Measurements from ENCODE around the gene ZBTB46. TPM values are rescaled to one million over a fixed set of nuclear protein-coding genes. Genes with fewer than 3 reads are reported as not detected.

The ZBTB46 gene
- total RNA-seq, 1 donor from 2014 or later, result 0.84 TPM

GRCh38 chr20:63837479-63837878, 6.4 kb upstream of the ZBTB46 start:
- H3K4me1 Mint-ChIP-seq, result peaks cover 7% of the 10 kb centered on the region
- intact Hi-C loops (cut with micrococcal nuclease), result no loop called here
- no peak overlapping the region for H3K4me3 Mint-ChIP-seq
- DNase-seq, result no peak
- peaks cover 27% of the 10 kb centered on the region for H3K27me3 Mint-ChIP-seq
- H3K27ac Mint-ChIP-seq, result no peak overlapping the region
- H3K9me3 Mint-ChIP-seq, result no peaks in the 10 kb centered on the region
- no peaks in the 10 kb centered on the region for H3K36me3 Mint-ChIP-seq (ENCODE audit: low read depth)

GRCh38 chr20:63836458-63837344, 5.6 kb upstream of the ZBTB46 start:
- Mint-ChIP-seq H3K9me3 (no peaks in the 10 kb centered on the region), H3K27ac (no peak overlapping the region), H3K36me3 (ENCODE audit: low read depth) (no peaks in the 10 kb centered on the region), H3K4me1 (peaks cover 4% of the 10 kb centered on the region), H3K27me3 (peaks cover 25% of the 10 kb centered on the region), H3K4me3 (no peak overlapping the region)
- intact Hi-C loops (cut with micrococcal nuclease), result no loop called here
- no peak for DNase-seq

DNA sequence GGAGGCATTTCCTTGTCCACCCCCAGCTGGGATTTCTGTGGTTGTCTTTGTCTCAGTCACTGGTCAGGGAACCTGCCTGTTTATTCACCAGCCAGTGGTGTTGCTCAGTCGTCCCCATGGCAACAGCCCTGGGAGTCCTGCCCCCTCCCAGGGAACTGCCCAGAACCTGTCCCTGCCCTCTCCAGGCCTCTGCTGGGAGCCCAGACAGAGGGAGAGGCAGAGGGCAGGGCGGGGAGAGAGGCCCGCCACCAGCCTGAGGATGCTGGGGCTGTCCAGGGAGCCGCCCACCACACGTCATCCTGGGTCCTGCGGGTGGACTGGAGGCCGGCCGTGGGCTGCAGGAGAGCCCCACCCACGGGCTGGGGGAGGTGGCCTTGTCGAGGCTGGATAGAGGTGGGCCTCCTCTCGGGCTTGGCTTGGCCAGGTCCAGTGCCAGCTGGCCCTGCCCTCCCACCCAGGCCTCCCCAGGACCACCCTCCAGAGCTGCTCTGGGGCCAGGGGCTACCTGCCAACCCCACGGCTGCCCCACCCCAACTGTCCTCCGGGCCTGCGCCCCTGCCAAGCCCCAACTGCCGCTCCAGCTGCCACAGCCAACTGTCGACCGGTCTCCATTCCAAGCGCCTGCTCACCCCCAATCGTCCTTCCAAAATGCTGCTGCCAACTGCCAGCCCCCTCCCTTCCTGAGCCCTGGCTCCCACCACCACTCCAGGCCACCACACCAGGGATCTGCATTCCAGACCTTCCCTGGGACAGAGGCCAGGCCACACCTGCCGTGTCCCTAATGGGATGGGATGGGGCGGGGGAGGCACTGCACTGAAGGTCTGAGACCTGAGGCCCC, 4.2 kb upstream of the ZBTB46 start:
- DNase-seq, result no peak
- intact Hi-C loops (cut with micrococcal nuclease), result no loop called here
- H3K4me1 Mint-ChIP-seq, result peaks cover 4% of the 10 kb centered on the region
- no peaks in the 10 kb centered on the region for H3K9me3 Mint-ChIP-seq
- H3K27me3 Mint-ChIP-seq, result peaks cover 22% of the 10 kb centered on the region
- no peaks in the 10 kb centered on the region for H3K36me3 Mint-ChIP-seq (ENCODE audit: low read depth)
- H3K4me3 Mint-ChIP-seq, result no peak overlapping the region
- no peak overlapping the region for H3K27ac Mint-ChIP-seq

DNA sequence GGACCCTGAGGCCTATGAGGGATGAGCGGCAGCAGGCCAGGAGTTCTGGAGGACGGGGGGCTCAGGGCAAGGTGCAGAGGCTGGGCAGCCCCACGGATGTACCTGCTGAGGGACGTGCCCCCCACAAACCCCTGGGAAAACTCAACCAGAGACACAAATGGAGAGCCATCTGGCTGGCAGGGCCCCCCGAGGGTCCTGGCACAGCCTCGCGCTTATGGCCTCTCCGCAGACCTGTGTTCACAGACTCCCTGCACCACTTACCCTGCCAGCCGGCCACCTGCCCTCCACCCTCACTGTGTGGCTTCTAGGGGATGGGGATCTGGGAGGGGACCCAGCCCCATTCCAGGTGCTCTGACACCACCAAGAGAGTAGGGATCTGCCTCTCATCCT, 3.4 kb upstream of the ZBTB46 start:
- no peak for DNase-seq
- intact Hi-C loops (cut with micrococcal nuclease), result no loop called here
- Mint-ChIP-seq H3K27me3 (peaks cover 27% of the 10 kb centered on the region), H3K36me3 (ENCODE audit: low read depth) (no peaks in the 10 kb centered on the region), H3K27ac (no peak overlapping the region), H3K4me1 (peaks cover 10% of the 10 kb centered on the region), H3K4me3 (no peak overlapping the region), H3K9me3 (no peaks in the 10 kb centered on the region)

GRCh38 chr20:63833776-63834490, 2.9 kb upstream of the ZBTB46 start:
- intact Hi-C loops (cut with micrococcal nuclease), result no loop called here
- no peak overlapping the region for H3K27ac Mint-ChIP-seq
- H3K36me3 Mint-ChIP-seq (ENCODE audit: low read depth), result no peaks in the 10 kb centered on the region
- no peak overlapping the region for H3K4me3 Mint-ChIP-seq
- DNase-seq, result no peak
- H3K9me3 Mint-ChIP-seq, result no peaks in the 10 kb centered on the region
- peaks cover 33% of the 10 kb centered on the region for H3K27me3 Mint-ChIP-seq
- H3K4me1 Mint-ChIP-seq, result peaks cover 16% of the 10 kb centered on the region

DNA sequence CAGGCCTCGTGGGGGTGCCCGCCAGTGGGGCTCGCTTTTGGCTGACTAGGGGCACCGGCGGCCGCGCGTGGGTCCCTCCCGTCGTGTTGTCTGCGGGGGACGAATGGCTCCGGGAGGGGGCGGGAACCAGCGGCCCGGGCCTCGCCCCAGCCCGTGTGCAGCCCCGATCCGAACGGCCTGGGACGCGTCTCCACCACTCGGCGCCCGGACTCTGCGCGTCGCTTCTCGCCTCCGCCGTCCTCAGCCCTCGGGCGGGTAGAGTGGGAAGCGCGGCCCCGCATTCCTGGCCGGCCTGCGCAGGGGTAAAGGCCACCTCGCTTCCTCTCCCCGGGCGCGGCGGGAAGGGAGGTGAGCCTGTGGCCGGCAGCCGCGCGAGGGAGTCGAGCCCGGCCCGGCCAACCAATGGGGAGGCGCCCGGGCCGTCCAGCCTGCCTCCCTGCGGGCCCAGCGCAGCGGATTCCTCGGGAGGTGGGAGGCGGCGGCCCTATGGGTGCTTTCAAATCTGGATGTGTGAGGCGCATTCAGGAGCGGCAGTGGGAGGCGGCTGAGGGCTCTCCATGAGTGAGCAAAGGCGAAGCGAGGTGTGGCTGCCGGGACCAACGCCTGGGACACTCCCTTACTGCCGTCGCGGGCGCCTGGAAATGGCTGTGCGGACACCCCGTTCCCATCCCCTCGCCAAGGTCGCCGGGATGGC, 1.1 kb upstream of the ZBTB46 start:
- intact Hi-C loops (cut with micrococcal nuclease), result no loop called here
- H3K9me3 Mint-ChIP-seq, result no peaks in the 10 kb centered on the region
- peaks cover 40% of the 10 kb centered on the region for H3K27me3 Mint-ChIP-seq
- DNase-seq, result no peak
- H3K4me3 Mint-ChIP-seq, result peak overlapping the region; percentile 35
- H3K36me3 Mint-ChIP-seq (ENCODE audit: low read depth), result no peaks in the 10 kb centered on the region
- peaks cover 14% of the 10 kb centered on the region for H3K4me1 Mint-ChIP-seq
- H3K27ac Mint-ChIP-seq, result no peak overlapping the region

DNA sequence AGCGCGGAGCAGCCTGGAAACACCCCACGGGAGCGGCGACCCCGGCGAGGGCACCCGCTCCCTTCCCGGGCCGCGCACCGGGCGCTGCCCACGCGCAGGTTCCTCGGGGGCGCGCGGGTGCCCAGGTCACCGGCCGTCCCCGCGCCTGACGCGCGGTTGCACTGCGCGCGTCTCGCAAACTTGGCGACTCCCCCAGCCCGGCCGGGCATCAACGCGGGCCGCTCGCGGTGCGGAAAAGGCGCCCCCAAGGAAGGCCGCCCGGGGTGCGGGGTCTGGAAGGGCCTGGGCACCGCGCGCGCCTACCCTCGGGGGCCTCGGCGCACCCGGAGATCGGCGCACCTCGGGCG, 555 bp upstream of the ZBTB46 start:
- Mint-ChIP-seq H3K27me3 (peaks cover 43% of the 10 kb centered on the region), H3K4me3 (no peak overlapping the region), H3K27ac (no peak overlapping the region), H3K9me3 (no peaks in the 10 kb centered on the region), H3K36me3 (ENCODE audit: low read depth) (no peaks in the 10 kb centered on the region), H3K4me1 (peaks cover 14% of the 10 kb centered on the region)
- intact Hi-C loops (cut with micrococcal nuclease), result no loop called here
- DNase-seq, result peak; percentile 67

DNA sequence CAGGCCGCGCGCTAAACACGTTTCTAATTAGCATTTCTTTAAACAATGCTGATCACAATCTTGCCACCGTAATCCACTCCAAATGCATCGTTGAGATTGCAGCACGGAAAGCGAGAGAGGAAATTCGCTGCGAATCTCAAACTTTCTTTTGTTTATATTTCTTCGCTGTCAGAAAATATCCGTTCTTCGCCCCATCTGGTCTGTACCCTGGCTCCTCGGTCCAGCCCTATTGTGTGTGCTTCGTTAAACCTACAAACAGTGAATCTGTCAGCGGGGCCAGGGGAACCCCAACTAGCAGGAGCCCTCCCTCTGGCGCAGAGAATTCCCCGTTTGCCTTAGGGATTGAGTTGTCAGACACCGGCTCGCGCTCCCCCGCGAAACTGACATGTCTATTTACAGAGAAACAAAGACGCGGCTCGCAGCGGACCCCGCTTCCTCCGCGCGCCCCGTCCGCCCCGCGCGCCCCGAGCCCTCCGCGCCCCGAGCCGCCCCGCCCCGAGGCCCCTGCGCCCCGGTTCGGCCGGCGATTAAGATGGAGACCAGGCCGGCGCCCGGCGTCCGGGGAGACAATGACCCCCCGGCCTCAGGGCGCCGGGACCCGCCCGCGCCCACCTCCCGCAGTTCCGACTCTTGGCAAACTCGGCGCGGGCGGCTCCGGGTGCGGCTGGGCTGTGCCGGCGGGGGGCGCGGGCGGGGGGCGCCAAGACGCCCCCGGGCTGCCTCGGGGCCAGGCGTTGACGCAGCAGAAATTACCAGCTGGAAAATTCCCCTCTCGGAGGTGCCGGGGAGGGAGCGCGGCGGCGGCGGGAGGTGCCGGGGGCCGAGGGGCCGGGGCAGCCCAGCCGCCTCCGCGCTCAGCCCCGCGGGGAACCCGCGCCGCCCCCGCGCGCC, 874 bp downstream of the ZBTB46 start:
- peak; percentile 66 for DNase-seq
- Mint-ChIP-seq H3K27me3 (peaks cover 52% of the 10 kb centered on the region), H3K36me3 (ENCODE audit: low read depth) (no peaks in the 10 kb centered on the region), H3K4me1 (peaks cover 18% of the 10 kb centered on the region), H3K4me3 (peak overlapping the region; percentile 76), H3K27ac (peak overlapping the region; percentile 79), H3K9me3 (no peaks in the 10 kb centered on the region)
- intact Hi-C loops (cut with micrococcal nuclease), result no loop called here

GRCh38 chr20:63829603-63829944, 1.5 kb downstream of the ZBTB46 start:
- Mint-ChIP-seq H3K4me3 (peak overlapping the region; percentile 76), H3K36me3 (ENCODE audit: low read depth) (no peaks in the 10 kb centered on the region), H3K27me3 (peaks cover 52% of the 10 kb centered on the region), H3K27ac (peak overlapping the region; percentile 79), H3K9me3 (no peaks in the 10 kb centered on the region), H3K4me1 (peaks cover 18% of the 10 kb centered on the region)
- intact Hi-C loops (cut with micrococcal nuclease), result no loop called here
- no peak for DNase-seq

- DNase-seq, result no peak
- intact Hi-C loops (cut with micrococcal nuclease), result no loop called here
- Mint-ChIP-seq H3K27me3 (peaks cover 50% of the 10 kb centered on the region), H3K27ac (no peak overlapping the region), H3K9me3 (no peaks in the 10 kb centered on the region), H3K4me3 (no peak overlapping the region), H3K4me1 (peaks cover 18% of the 10 kb centered on the region), H3K36me3 (ENCODE audit: low read depth) (no peaks in the 10 kb centered on the region)
Observed at GRCh38 chr20:63828951-63829350, 2.1 kb downstream of the ZBTB46 start.

DNA sequence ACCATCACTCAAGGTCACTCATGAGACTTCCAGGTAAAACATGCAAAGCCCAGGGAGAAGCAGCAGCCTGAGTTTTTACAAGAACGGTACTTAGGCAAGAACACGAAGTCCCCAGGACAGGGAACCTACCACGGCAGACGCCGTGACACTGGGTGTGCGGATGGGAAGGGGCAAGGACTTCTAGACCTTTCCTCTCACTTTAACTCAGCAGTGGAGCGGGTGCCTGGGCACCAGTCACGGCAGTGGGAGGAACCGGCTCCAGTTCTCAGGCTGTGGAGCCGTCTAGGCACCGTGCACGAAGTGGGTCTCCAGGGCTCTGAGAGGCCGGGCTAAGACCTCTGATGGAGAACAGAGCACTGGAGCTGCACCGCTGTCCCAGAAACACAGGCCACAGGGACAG, 2.5 kb downstream of the ZBTB46 start:
- no peak for DNase-seq
- no peak overlapping the region for H3K27ac Mint-ChIP-seq
- H3K27me3 Mint-ChIP-seq, result peaks cover 49% of the 10 kb centered on the region
- peaks cover 18% of the 10 kb centered on the region for H3K4me1 Mint-ChIP-seq
- intact Hi-C loops (cut with micrococcal nuclease), result no loop called here
- H3K9me3 Mint-ChIP-seq, result no peaks in the 10 kb centered on the region
- H3K36me3 Mint-ChIP-seq (ENCODE audit: low read depth), result no peaks in the 10 kb centered on the region
- no peak overlapping the region for H3K4me3 Mint-ChIP-seq

DNA sequence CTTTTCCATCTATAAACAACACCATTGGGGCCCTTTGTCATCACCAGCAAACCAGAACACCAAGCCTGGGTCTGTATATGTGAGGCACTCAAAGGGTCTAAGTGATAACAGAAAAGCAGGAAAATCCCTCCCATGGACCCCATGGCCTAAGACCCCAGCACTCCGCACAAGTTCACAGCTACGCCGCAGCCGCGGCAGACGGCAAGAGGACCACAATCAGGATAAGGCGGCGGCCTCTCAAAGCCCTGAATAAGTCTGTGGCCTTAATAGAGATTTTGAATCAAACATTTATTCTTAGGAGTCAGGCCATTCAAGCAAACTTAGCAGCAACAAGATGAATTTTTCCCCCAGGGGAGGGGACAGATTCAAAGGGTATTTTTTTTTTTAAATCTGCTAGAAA, 2.9 kb downstream of the ZBTB46 start:
- Mint-ChIP-seq H3K36me3 (ENCODE audit: low read depth) (no peaks in the 10 kb centered on the region), H3K27me3 (peaks cover 45% of the 10 kb centered on the region), H3K9me3 (no peaks in the 10 kb centered on the region), H3K27ac (no peak overlapping the region), H3K4me3 (no peak overlapping the region), H3K4me1 (peaks cover 18% of the 10 kb centered on the region)
- intact Hi-C loops (cut with micrococcal nuclease), result no loop called here
- no peak for DNase-seq

GRCh38 chr20:63826753-63827152, 4.3 kb downstream of the ZBTB46 start:
- DNase-seq, result no peak
- intact Hi-C loops (cut with micrococcal nuclease), result no loop called here
- peaks cover 18% of the 10 kb centered on the region for H3K4me1 Mint-ChIP-seq
- H3K9me3 Mint-ChIP-seq, result no peaks in the 10 kb centered on the region
- no peaks in the 10 kb centered on the region for H3K36me3 Mint-ChIP-seq (ENCODE audit: low read depth)
- H3K4me3 Mint-ChIP-seq, result no peak overlapping the region
- H3K27me3 Mint-ChIP-seq, result peaks cover 42% of the 10 kb centered on the region
- H3K27ac Mint-ChIP-seq, result no peak overlapping the region

All from activated CD4-positive, alpha-beta T cell treated with anti-CD3 and anti-CD28 coated beads, Interleukin-2, amount 10 ng/mL, durations not matched to agents 24 days and 14 days (primary cell).